ENCODE results near the gene SERPINI2. TPM values are rescaled to one million over a fixed set of nuclear protein-coding genes. Genes with fewer than 3 reads are reported as not detected.

The SERPINI2 gene
- total and polyA plus RNA-seq, 2 of the 8 experiments (the other 6 are each of a cell fraction or from before 2014, with no cell fraction given): 0.26 TPM; not detected in 1

- Histone ChIP-seq H3K4ac (replicated peaks; ENCODE audit: insufficient read length, low read depth, low read length) (no peak overlapping the region), H3K36me3 (ENCODE audit: control insufficient read depth in 2 of 4, insufficient read depth in 4 of 4, low read length in 3 of 4) (no peaks in the 10 kb centered on the region), H3K9ac (replicated peaks in 1 of 4; ENCODE audit: extremely low read depth in 1 of 4, low read depth in 3 of 4, low read length in 3 of 4) (no peak overlapping the region), H3K23ac (ENCODE audit: insufficient read length) (no peak overlapping the region), H3K9me3 (ENCODE audit: insufficient read depth in 2 of 2, low read depth in 1 of 2, low read length in 1 of 2) (no peaks in the 10 kb centered on the region), H3K27me3 (replicated peaks in 1 of 4; ENCODE audit: control insufficient read depth in 3 of 4, extremely low read depth in 1 of 4, insufficient read depth in 3 of 4, low read length in 3 of 4) (no peaks in the 10 kb centered on the region), H3K4me2 (ENCODE audit: insufficient read depth in 1 of 2, low read depth in 2 of 2, low read length in 2 of 2) (no peak overlapping the region), H4K8ac (ENCODE audit: extremely low read depth, insufficient read depth, low read length) (no peak overlapping the region), H4K91ac (replicated peaks; ENCODE audit: insufficient read length, low read length) (peak overlapping the region; percentile 6), H3K23me2 (ENCODE audit: low read depth, low read length) (peaks cover 2% of the 10 kb centered on the region; the same call in 1 of the 2 replicates), H4K20me1 (replicated peaks in 1 of 2; ENCODE audit: control insufficient read depth in 1 of 2, insufficient read depth in 2 of 2, low read length in 2 of 2) (no peaks in the 10 kb centered on the region), H3K79me1 (ENCODE audit: low read depth, low read length) (no peaks in the 10 kb centered on the region), H2BK120ac (replicated peaks; ENCODE audit: low read depth, low read length) (no peak overlapping the region), H2BK20ac (ENCODE audit: low read length) (no peak overlapping the region), H2BK5ac (ENCODE audit: low read depth, low read length) (no peak overlapping the region), H2AK5ac (ENCODE audit: low read depth, low read length) (no peak overlapping the region), H4K5ac (ENCODE audit: insufficient read length, low read depth, low read length) (no peak overlapping the region), H3K4me3 (ENCODE audit: extremely low read depth in 1 of 4, insufficient read depth in 2 of 4, low read depth in 3 of 4, low read length in 4 of 4) (no peak overlapping the region), H2BK15ac (ENCODE audit: low read length) (no peak overlapping the region), H3K56ac (replicated peaks; ENCODE audit: insufficient read length, low read depth, low read length) (no peak overlapping the region), H3K79me2 (ENCODE audit: control insufficient read depth in 1 of 2, insufficient read depth in 2 of 2, low read length in 2 of 2) (no peaks in the 10 kb centered on the region), H3K18ac (ENCODE audit: extremely low read depth, low read length) (no peak overlapping the region), H2BK12ac (ENCODE audit: low read depth, low read length) (no peak overlapping the region), H3K14ac (ENCODE audit: insufficient read length) (no peak overlapping the region), H2AFZ (ENCODE audit: low read length) (0 out of 2 replicates have a peak overlapping the region, but pooled peaks have one; percentile 8), H3K4me1 (replicated peaks in 1 of 4; ENCODE audit: control insufficient read depth in 3 of 4, insufficient read depth in 4 of 4, low read length in 3 of 4) (no peaks in the 10 kb centered on the region), H3K27ac (ENCODE audit: low read depth, low read length) (no peak overlapping the region)
- ChIA-PET POLR2A (ENCODE audit: partially characterized antibody) (no interaction called here), CTCF (ENCODE audit: partially characterized antibody) (interaction anchor here (1.0 kb wide), 1 partner anchor 47 kb away, joined by 3 read pairs; no protein-coding TSS in a partner anchor)
- no peak for FAIRE-seq
- no peak for DNase-seq (ENCODE audit: low read depth in 1 of 2, low spot score in 2 of 2)
- TF ChIP-seq, protein P1, sequence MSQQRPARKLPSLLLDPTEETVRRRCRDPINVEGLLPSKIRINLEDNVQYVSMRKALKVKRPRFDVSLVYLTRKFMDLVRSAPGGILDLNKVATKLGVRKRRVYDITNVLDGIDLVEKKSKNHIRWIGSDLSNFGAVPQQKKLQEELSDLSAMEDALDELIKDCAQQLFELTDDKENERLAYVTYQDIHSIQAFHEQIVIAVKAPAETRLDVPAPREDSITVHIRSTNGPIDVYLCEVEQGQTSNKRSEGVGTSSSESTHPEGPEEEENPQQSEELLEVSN (IDR thresholded peaks at IDR 0.05): no peak
- TF ChIP-seq, protein P2, sequence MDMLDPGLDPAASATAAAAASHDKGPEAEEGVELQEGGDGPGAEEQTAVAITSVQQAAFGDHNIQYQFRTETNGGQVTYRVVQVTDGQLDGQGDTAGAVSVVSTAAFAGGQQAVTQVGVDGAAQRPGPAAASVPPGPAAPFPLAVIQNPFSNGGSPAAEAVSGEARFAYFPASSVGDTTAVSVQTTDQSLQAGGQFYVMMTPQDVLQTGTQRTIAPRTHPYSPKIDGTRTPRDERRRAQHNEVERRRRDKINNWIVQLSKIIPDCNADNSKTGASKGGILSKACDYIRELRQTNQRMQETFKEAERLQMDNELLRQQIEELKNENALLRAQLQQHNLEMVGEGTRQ (IDR thresholded peaks at IDR 0.05; ENCODE audit: low read length): no peak
- TF ChIP-seq JUN (IDR thresholded peaks at IDR 0.05; ENCODE audit: low read depth, low read length) (no peak), SRF (IDR thresholded peaks at IDR 0.05; ENCODE audit: low read depth, low read length) (no peak), CEBPB (IDR thresholded peaks at IDR 0.05; ENCODE audit: low read depth, low read length) (no peak), JUND (IDR thresholded peaks at IDR 0.05; ENCODE audit: low read length) (no peak), NANOG (IDR thresholded peaks at IDR 0.05; ENCODE audit: insufficient read depth, low read depth, low read length, poor library complexity, severe bottlenecking) (no peak), TCF12 (IDR thresholded peaks at IDR 0.05; ENCODE audit: low read depth, low read length) (no peak)
These were observed 28.4 kb downstream of the SERPINI2 start for GRCh38 chr3:167445491-167445890.

Data from H1 (cell line).